HG03354 (cell line): ENCODE results near the gene ZNF525.
"Not testable (repeated sequence)": the region's sequence is repeated elsewhere in the genome, so short reads cannot be mapped to it uniquely, and the experiment has no call there.

Source experiments
- ATAC-seq: cut with Tn5 transposase; IDR thresholded peaks from one replicate; pipeline ENCODE4 v1.9.1; 2021; ENCODE audit warnings: mild to moderate bottlenecking; ENCODE audit not compliant: unreplicated experiment, poor library complexity, severe bottlenecking

Gene ZNF525

GRCh38 chr19:53394974-53395839 lies 29.7 kb downstream of the ZNF525 start, which contains the start of gene ZNF765:
ZNF765 (plus strand) TSS chr19:53395149; CDS start chr19:53398016, 2,867 bp downstream.
- ATAC-seq: peak; percentile 96

GRCh38 chr19:53395840-53396524 lies 30.5 kb downstream of the ZNF525 start:
- not testable (repeated sequence) for ATAC-seq

GRCh38 chr19:53396525-53396868 lies 31.0 kb downstream of the ZNF525 start:
- no peak for ATAC-seq

GRCh38 chr19:53397918-53398317 lies 32.4 kb downstream of the ZNF525 start:
- ATAC-seq: not testable (repeated sequence)

GRCh38 chr19:53409505-53410204 lies 44.1 kb downstream of the ZNF525 start:
- ATAC-seq: no peak

GRCh38 chr19:53420520-53421315 lies 55.2 kb downstream of the ZNF525 start:
- ATAC-seq: not testable (repeated sequence)

GRCh38 chr19:53422551-53422950 lies 57.0 kb downstream of the ZNF525 start:
- ATAC-seq: no peak

DNA sequence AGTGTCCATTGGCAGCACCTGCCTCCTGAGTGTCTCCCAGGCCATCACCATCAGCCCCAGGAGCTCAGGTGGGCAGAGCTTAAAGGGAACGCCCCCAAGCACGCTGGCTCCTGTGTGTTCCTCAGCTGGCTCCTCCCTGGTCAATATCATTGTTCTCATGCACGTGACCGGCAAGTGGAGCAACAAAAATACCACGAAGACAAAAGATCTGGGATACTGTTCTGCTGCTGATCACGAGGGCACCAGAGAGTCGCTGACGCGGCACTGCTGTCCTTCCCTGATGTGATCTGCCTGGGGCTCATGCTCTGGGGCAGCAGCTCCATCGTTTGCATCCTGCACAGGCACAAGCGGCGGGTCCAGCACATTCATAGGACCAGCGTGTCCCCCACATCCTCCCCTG lies 57.6 kb downstream of the ZNF525 start:
- not testable (repeated sequence) for ATAC-seq

DNA sequence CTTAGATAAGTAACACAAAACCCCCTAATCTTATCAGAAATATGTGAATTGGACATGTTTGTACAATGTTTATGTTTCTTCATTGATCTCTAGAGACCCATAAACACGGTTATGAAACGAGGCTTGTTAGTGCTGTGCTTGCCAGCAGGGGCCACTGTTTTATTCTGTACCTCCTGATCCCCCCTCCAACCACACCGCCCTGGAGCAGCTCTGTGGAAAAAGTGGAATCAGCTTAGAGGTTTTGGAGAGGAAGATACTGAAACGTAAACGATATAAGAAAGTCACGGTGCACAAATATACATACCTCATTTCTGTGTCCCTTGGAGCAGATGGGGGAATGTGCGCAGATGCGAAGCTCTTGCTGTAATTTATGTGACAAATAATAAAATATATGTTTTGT lies 58.2 kb downstream of the ZNF525 start:
- ATAC-seq: not testable (repeated sequence)

- ATAC-seq: no peak
Observed at GRCh38 chr19:53424968-53425597, 59.6 kb downstream of the ZNF525 start.

- ATAC-seq: peak; percentile 93
Observed at GRCh38 chr19:53431399-53432087, 66.0 kb downstream of the ZNF525 start, which contains the start of gene ZNF761. ZNF761 (plus strand) TSS chr19:53431984; CDS start chr19:53447269, 15,285 bp downstream.

- peak; percentile 45 for ATAC-seq
Observed at GRCh38 chr19:53432088-53432661, 66.7 kb downstream of the ZNF525 start.
